BJ (cell line): ENCODE data around the gene SMC3. TPM values are rescaled to one million over a fixed set of nuclear protein-coding genes. Genes with fewer than 3 reads are reported as not detected.

Experiments
- CTCF ChIA-PET: fragments of 350-600 bp; formaldehyde crosslinking; extraction: SDS; loops from one replicate; lab custom pipeline; 2021; ENCODE audit warnings: antibody characterized with exemption, inconsistent platforms; lab: Yijun Ruan, JAX
- POLR2A ChIA-PET: fragments of 300-600 bp; sonication (Branson Sonifier 250); formaldehyde crosslinking; extraction: SDS; loops from one replicate; lab custom pipeline; 2021; ENCODE audit warnings: antibody characterized with exemption; lab: Charles Lee
- DNase-seq: peaks from one replicate; pipeline ENCODE4 v3.0.0-alpha.2; 2011; ENCODE audit warnings: low read depth
- H3K27me3 ChIP-seq: 2 replicates; pipeline ENCODE4 v1.6.0; 2011; ENCODE audit warnings: low read length; ENCODE audit not compliant: control insufficient read depth, insufficient read depth
- H3K36me3 ChIP-seq: 2 replicates; pipeline ENCODE4 v1.5.1; 2011; ENCODE audit warnings: low read length; ENCODE audit not compliant: control insufficient read depth, insufficient read depth
- H3K4me3 ChIP-seq: 2 replicates; pipeline ENCODE4 v1.5.1; 2011; ENCODE audit warnings: low read depth, mild to moderate bottlenecking, control low read depth, low read length
- polyA plus RNA-seq: library from polyadenylated mRNA; depleted of rRNA; stranded (reverse); fragments of >200 nt; gene quantifications from 2 replicates; pipeline ENCODE4 v1.2.3, GENCODE V29; 2011
- TF ChIP-seq, protein P1 (sequence below): IDR thresholded peaks from 2 replicates; pipeline ENCODE4 v1.5.1; 2011; ENCODE audit warnings: low read depth, mild to moderate bottlenecking, control low read depth, inconsistent platforms, low read length, moderate library complexity; ENCODE audit not compliant: insufficient read depth

The SMC3 gene
- polyA plus RNA-seq, 1 experiment: 5.7 TPM

- CTCF ChIA-PET: interaction anchor here (1.6 to 2.4 kb wide), 3 partner anchors 11 to 986 kb away, joined by 6 to 15 read pairs (median 8); no protein-coding TSS in a partner anchor
- Histone ChIP-seq H3K36me3 (no peaks in the 10 kb centered on the region), H3K4me3 (no peak overlapping the region), H3K27me3 (peaks cover 4% of the 10 kb centered on the region)
- TF ChIP-seq, protein P1, sequence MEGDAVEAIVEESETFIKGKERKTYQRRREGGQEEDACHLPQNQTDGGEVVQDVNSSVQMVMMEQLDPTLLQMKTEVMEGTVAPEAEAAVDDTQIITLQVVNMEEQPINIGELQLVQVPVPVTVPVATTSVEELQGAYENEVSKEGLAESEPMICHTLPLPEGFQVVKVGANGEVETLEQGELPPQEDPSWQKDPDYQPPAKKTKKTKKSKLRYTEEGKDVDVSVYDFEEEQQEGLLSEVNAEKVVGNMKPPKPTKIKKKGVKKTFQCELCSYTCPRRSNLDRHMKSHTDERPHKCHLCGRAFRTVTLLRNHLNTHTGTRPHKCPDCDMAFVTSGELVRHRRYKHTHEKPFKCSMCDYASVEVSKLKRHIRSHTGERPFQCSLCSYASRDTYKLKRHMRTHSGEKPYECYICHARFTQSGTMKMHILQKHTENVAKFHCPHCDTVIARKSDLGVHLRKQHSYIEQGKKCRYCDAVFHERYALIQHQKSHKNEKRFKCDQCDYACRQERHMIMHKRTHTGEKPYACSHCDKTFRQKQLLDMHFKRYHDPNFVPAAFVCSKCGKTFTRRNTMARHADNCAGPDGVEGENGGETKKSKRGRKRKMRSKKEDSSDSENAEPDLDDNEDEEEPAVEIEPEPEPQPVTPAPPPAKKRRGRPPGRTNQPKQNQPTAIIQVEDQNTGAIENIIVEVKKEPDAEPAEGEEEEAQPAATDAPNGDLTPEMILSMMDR: no peak
- no peak for DNase-seq
- POLR2A ChIA-PET: no interaction called here
These were observed 44.6 kb downstream of the SMC3 start for GRCh38 chr10:110612087-110612486.

- no peaks in the 10 kb centered on the region for H3K36me3 ChIP-seq
- POLR2A ChIA-PET: no interaction called here
- CTCF ChIA-PET: interaction anchor here (0.9 to 2.2 kb wide), 2 partner anchors 29 to 59 kb away, joined by 3 to 8 read pairs; no protein-coding TSS in a partner anchor
- TF ChIP-seq, protein P1: no peak
- H3K4me3 ChIP-seq: no peak overlapping the region
- no peak for DNase-seq
- peaks cover 4% of the 10 kb centered on the region for H3K27me3 ChIP-seq
These were observed 45.1 kb downstream of the SMC3 start for GRCh38 chr10:110612629-110613028.

DNA sequence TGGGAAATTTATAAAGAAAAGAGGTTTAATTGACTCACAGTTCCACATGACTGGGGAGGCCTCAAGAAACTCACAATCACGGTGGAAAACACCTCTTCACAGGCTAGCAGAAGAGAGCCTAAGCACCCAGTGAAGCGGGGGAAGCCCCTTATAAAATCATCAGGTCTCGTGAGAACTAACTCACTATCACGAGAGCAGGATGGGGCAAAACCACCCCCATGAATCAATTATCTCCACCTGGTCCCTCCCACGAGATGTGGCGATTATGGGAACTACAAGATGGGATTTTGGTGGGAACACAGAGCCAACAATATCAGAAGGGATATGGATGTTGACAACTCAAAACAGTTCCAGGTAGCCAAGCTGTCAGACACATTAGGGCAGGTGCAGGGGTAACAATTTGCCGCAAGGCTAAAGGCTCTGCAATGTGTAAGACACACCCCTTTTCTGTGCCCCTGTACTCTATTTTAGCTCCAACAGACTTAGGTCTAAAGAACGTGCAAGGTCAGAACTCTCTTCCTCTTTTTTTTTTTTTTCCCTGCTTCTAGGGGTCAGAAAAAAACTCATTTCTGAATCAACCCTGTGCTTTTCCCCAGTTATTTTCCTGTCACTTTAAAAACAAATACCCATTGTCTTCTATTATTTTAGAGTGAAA is 46.0 kb downstream of the SMC3 start:
- Histone ChIP-seq H3K4me3 (no peak overlapping the region), H3K27me3 (peaks cover 4% of the 10 kb centered on the region), H3K36me3 (no peaks in the 10 kb centered on the region)
- ChIA-PET POLR2A (no interaction called here), CTCF (interaction anchor here (0.9 to 2.2 kb wide), 3 partner anchors 8 to 59 kb away, joined by 3 to 8 read pairs (median 3); no protein-coding TSS in a partner anchor)
- DNase-seq: no peak
- TF ChIP-seq, protein P1: no peak

DNA sequence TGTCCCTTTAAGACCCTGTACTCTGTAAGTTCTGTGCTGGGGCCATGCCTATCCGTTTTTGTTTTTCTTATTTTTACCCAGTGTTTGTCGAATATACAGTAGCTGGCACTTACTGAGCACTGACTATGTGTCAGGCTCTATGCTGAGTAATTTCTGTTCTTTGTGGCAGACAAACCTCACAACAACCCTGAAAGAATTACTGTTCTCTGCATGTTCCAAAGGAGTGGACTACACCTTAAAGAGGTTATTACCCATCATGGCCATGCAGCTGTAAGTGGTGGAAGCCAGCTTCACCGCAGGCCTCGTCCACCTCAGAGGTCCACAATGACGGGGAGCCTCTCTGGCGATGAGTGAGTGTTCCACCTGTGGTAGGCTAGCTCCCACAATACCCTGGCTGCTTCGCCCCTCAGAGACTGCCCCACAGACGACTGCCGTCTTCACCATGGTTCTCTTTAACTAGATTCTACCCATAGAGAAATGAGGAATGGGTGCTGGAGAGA is 46.6 kb downstream of the SMC3 start:
- TF ChIP-seq, protein P1: no peak
- Histone ChIP-seq H3K4me3 (no peak overlapping the region), H3K36me3 (no peaks in the 10 kb centered on the region), H3K27me3 (peaks cover 4% of the 10 kb centered on the region)
- DNase-seq: no peak
- POLR2A ChIA-PET: no interaction called here
- CTCF ChIA-PET: interaction anchor here (1.0 kb wide), 1 partner anchor 9 kb away, joined by 3 read pairs; no protein-coding TSS in a partner anchor

GRCh38 chr10:110615057-110615747 is 47.7 kb downstream of the SMC3 start:
- POLR2A ChIA-PET: no interaction called here

More at GRCh38 chr10:110615057-110615747, 47.7 kb downstream of the SMC3 start:
- Histone ChIP-seq H3K36me3 (no peaks in the 10 kb centered on the region), H3K27me3 (peaks cover 4% of the 10 kb centered on the region), H3K4me3 (no peak overlapping the region)
- CTCF ChIA-PET: interaction anchor here (0.5 to 2.6 kb wide), 7 partner anchors 12 to 671 kb away, joined by 3 to 11 read pairs (median 3); no protein-coding TSS in a partner anchor
- TF ChIP-seq, protein P1: no peak
- no peak for DNase-seq
